K562 (cell line): ENCODE measurements around the gene ITGB2. TPM values are rescaled to one million over a fixed set of nuclear protein-coding genes. Genes with fewer than 3 reads are reported as not detected.

Source experiments
- CBX5 ChIP-seq: IDR thresholded peaks from 2 replicates; pipeline ENCODE4 v1.6.1; 2014; ENCODE audit warnings: low read depth, borderline replicate concordance
- COPS2 ChIP-seq: fragments of 450-650 bp; conservative IDR thresholded peaks from 2 replicates; pipeline ENCODE4 v1.6.1; 2016; ENCODE audit warnings: mild to moderate bottlenecking, moderate library complexity
- FOXM1 ChIP-seq, 2 experiments: fragments of 450-650 bp in 1 of 2; sonication (generic) in 1 of 2; formaldehyde crosslinking in 1 of 2; IDR thresholded peaks; 2 replicates each; pipeline versions ENCODE4 v1.6.1 to v1.9.0; 2017 to 2022; ENCODE audit warnings: low read depth in 2 of 2, mild to moderate bottlenecking in 2 of 2, missing genetic modification reagents in 1 of 2, moderate library complexity in 1 of 2
- HIVEP1 ChIP-seq: fragments of 250-450 bp; sonication (Bioruptor Pico); IDR thresholded peaks from 2 replicates; pipeline ENCODE4 v1.4.0; 2020; ENCODE audit warnings: mild to moderate bottlenecking
- MXI1 ChIP-seq: IDR thresholded peaks from 2 replicates; pipeline ENCODE4 v1.6.1; 2011; ENCODE audit warnings: low read depth, mild to moderate bottlenecking, improper control_type of control experiment, low read length
- NCOA1 ChIP-seq: fragments of 450-650 bp; IDR thresholded peaks from 2 replicates; pipeline ENCODE4 v1.6.1; 2016; ENCODE audit warnings: low read depth
- NEUROD1 ChIP-seq: fragments of 150-350 bp; IDR thresholded peaks from 2 replicates; pipeline ENCODE4 v1.6.1; 2014; ENCODE audit warnings: borderline replicate concordance, low read length, low read depth; ENCODE audit not compliant: partially characterized antibody
- SMC3 ChIP-seq: conservative IDR thresholded peaks from 2 replicates; pipeline ENCODE4 v1.6.1; 2011; ENCODE audit warnings: low read depth, low read length, improper control_type of control experiment; ENCODE audit not compliant: insufficient read depth
- ZNF436 ChIP-seq: fragments of 250-450, 450-650 bp; sonication (Bioruptor Pico); formaldehyde crosslinking; IDR thresholded peaks from 2 replicates; pipeline ENCODE4 v1.7.0; 2020; ENCODE audit warnings: mild to moderate bottlenecking
- ZNF695 ChIP-seq: fragments of 450-650 bp; formaldehyde crosslinking; IDR thresholded peaks from 2 replicates; pipeline ENCODE4 v1.4.0; 2020; ENCODE audit warnings: mild to moderate bottlenecking, moderate library complexity
- polyA plus RNA-seq, 8 experiments: library from polyadenylated mRNA; depleted of rRNA in 4 of 8; stranded (reverse) in 5 of 8; unstranded in 3 of 8; fragments of >200 nt; fragmentation: Nextera tagmentation in 2 of 8; fragmentation: Illumina TruSeq in 1 of 8; extraction: Ambion mirVana in 2 of 8; extraction: Trizol in 1 of 8; gene quantifications; 2 replicates each; pipeline versions ENCODE4 v1.2.1 to v1.2.3, GENCODE V29; 2011 to 2014; ENCODE audit warnings: inconsistent platforms in 1 of 8, missing spikeins in 1 of 8
- total RNA-seq, 7 experiments: library from RNA; depleted of rRNA in 6 of 7; stranded (reverse); fragments of >200 nt in 6 of 7; fragmentation: Illumina TruSeq in 2 of 7; extraction: Trizol in 2 of 7; gene quantifications; 2 replicates each; pipeline versions ENCODE4 v1.2.1 to v1.2.3, GENCODE V29; 2011 to 2021; ENCODE audit warnings: low replicate concordance in 1 of 7
- TF ChIP-seq, protein P1 (sequence below): sonication (generic); formaldehyde crosslinking; IDR thresholded peaks from 2 replicates; pipeline ENCODE4 v1.8.0; 2023; ENCODE audit warnings: mild to moderate bottlenecking, missing genetic modification reagents
- TF ChIP-seq, protein P2 (sequence below): sonication (generic); formaldehyde crosslinking; IDR thresholded peaks from 2 replicates; pipeline ENCODE4 v1.8.1; 2023; ENCODE audit warnings: missing genetic modification reagents, mild to moderate bottlenecking, borderline replicate concordance
- TF ChIP-seq, protein P3 (sequence below): fragments of 450-650 bp; conservative IDR thresholded peaks from 2 replicates; pipeline ENCODE4 v1.6.1; 2016; ENCODE audit warnings: missing genetic modification characterization, low read depth, mild to moderate bottlenecking, missing compliant biosample characterization, moderate library complexity
- TF ChIP-seq, protein P4 (sequence below): fragments of 450-650 bp; formaldehyde crosslinking; IDR thresholded peaks from 2 replicates; pipeline ENCODE4 v1.4.0; 2020; ENCODE audit warnings: mild to moderate bottlenecking

The ITGB2 gene
- total and polyA plus RNA-seq, 9 of the 15 experiments (the other 6 are each of a cell fraction or from before 2014, with no cell fraction given) = 0.07 to 1.3 (median 0.51) TPM; not detected in 2

DNA sequence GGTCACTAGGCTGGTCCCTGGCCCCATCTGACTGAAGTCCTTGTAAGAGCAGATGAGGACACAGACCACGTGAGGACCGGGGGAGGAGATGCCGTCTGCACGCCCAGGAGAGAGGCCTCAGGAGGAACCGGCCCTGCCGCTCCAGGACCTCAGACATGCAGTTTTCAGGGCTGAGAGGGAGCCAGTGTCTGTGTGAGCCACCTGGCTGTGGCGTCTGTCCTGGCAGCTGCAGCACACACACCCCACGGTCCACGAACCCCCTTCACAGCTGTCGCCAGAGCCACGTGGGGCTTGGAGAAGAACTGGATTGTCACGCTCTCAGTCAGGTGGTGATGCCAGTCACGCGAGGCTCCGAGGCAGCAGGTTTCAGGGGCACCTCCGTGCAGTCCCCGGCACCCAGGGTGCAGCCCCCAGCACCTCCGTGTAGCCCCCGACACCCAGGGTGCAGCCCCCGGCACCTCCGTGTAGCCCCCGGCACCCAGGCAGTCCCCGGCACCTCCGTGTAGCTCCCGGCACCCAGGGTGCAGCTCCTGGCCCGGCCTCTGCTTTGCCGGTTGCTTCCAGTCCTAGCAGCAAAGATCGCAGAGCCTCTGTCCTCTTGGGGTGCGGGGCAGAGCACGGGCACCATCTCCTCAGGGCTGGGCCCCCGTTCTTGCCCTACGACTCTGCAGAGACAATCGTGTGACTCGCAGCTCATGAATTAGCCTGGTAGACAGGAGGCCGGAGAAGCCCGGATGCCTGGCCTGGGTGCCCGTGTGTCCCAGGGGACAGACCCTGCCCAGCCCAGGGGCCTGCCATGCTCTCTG, 83.8 kb downstream of the ITGB2 start (continued):
- TF ChIP-seq, protein P1, sequence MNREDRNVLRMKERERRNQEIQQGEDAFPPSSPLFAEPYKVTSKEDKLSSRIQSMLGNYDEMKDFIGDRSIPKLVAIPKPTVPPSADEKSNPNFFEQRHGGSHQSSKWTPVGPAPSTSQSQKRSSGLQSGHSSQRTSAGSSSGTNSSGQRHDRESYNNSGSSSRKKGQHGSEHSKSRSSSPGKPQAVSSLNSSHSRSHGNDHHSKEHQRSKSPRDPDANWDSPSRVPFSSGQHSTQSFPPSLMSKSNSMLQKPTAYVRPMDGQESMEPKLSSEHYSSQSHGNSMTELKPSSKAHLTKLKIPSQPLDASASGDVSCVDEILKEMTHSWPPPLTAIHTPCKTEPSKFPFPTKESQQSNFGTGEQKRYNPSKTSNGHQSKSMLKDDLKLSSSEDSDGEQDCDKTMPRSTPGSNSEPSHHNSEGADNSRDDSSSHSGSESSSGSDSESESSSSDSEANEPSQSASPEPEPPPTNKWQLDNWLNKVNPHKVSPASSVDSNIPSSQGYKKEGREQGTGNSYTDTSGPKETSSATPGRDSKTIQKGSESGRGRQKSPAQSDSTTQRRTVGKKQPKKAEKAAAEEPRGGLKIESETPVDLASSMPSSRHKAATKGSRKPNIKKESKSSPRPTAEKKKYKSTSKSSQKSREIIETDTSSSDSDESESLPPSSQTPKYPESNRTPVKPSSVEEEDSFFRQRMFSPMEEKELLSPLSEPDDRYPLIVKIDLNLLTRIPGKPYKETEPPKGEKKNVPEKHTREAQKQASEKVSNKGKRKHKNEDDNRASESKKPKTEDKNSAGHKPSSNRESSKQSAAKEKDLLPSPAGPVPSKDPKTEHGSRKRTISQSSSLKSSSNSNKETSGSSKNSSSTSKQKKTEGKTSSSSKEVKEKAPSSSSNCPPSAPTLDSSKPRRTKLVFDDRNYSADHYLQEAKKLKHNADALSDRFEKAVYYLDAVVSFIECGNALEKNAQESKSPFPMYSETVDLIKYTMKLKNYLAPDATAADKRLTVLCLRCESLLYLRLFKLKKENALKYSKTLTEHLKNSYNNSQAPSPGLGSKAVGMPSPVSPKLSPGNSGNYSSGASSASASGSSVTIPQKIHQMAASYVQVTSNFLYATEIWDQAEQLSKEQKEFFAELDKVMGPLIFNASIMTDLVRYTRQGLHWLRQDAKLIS (CRISPR knock-in tag) = no peak
- TF ChIP-seq, protein P2, sequence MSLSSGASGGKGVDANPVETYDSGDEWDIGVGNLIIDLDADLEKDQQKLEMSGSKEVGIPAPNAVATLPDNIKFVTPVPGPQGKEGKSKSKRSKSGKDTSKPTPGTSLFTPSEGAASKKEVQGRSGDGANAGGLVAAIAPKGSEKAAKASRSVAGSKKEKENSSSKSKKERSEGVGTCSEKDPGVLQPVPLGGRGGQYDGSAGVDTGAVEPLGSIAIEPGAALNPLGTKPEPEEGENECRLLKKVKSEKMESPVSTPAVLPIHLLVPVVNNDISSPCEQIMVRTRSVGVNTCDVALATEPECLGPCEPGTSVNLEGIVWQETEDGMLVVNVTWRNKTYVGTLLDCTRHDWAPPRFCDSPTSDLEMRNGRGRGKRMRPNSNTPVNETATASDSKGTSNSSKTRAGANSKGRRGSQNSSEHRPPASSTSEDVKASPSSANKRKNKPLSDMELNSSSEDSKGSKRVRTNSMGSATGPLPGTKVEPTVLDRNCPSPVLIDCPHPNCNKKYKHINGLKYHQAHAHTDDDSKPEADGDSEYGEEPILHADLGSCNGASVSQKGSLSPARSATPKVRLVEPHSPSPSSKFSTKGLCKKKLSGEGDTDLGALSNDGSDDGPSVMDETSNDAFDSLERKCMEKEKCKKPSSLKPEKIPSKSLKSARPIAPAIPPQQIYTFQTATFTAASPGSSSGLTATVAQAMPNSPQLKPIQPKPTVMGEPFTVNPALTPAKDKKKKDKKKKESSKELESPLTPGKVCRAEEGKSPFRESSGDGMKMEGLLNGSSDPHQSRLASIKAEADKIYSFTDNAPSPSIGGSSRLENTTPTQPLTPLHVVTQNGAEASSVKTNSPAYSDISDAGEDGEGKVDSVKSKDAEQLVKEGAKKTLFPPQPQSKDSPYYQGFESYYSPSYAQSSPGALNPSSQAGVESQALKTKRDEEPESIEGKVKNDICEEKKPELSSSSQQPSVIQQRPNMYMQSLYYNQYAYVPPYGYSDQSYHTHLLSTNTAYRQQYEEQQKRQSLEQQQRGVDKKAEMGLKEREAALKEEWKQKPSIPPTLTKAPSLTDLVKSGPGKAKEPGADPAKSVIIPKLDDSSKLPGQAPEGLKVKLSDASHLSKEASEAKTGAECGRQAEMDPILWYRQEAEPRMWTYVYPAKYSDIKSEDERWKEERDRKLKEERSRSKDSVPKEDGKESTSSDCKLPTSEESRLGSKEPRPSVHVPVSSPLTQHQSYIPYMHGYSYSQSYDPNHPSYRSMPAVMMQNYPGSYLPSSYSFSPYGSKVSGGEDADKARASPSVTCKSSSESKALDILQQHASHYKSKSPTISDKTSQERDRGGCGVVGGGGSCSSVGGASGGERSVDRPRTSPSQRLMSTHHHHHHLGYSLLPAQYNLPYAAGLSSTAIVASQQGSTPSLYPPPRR (CRISPR knock-in tag) = no peak
- TF ChIP-seq COPS2 = no peak
- no peak for TF ChIP-seq SMC3
- TF ChIP-seq ZNF436 (CRISPR knock-in tag) = no peak
- TF ChIP-seq ZNF695 (CRISPR knock-in tag) = no peak
- no peak for TF ChIP-seq NEUROD1
- no peak for TF ChIP-seq FOXM1 (IDR thresholded peaks at IDR 0.05; ENCODE audit: low read depth)
- no peak for TF ChIP-seq FOXM1 (CRISPR knock-in tag; IDR thresholded peaks at IDR 0.05; ENCODE audit: low read depth)
- TF ChIP-seq, protein P3, sequence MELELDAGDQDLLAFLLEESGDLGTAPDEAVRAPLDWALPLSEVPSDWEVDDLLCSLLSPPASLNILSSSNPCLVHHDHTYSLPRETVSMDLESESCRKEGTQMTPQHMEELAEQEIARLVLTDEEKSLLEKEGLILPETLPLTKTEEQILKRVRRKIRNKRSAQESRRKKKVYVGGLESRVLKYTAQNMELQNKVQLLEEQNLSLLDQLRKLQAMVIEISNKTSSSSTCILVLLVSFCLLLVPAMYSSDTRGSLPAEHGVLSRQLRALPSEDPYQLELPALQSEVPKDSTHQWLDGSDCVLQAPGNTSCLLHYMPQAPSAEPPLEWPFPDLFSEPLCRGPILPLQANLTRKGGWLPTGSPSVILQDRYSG (tag) = no peak; the same call in 1 of the 2 replicates
- TF ChIP-seq NCOA1 = no peak
- TF ChIP-seq CBX5 = no peak
- TF ChIP-seq HIVEP1 = no peak
- TF ChIP-seq, protein P4, sequence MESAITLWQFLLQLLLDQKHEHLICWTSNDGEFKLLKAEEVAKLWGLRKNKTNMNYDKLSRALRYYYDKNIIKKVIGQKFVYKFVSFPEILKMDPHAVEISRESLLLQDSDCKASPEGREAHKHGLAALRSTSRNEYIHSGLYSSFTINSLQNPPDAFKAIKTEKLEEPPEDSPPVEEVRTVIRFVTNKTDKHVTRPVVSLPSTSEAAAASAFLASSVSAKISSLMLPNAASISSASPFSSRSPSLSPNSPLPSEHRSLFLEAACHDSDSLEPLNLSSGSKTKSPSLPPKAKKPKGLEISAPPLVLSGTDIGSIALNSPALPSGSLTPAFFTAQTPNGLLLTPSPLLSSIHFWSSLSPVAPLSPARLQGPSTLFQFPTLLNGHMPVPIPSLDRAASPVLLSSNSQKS (CRISPR knock-in tag) = no peak
- TF ChIP-seq MXI1 = no peak
